Esophagus squamous epithelium (tissue), 4 donors: ENCODE results near the gene SLAMF7.

Experiments
- CTCF ChIP-seq, 6 experiments: fragments of 450-650 bp in 4 of 6; fragments of 200-600 bp in 2 of 6; sonication (generic) in 2 of 6; IDR thresholded peaks; one replicate each; pipeline ENCODE4 v1.5.1; 2016 to 2019; ENCODE audit warnings: antibody characterized with exemption in 6 of 6, mild to moderate bottlenecking in 4 of 6, moderate library complexity in 4 of 6
- POLR2A ChIP-seq, 4 donors: fragments of 450-650 bp; IDR thresholded peaks; one replicate each; pipeline ENCODE4 v1.6.1; 2017; ENCODE audit warnings: antibody characterized with exemption in 4 of 4, mild to moderate bottlenecking in 4 of 4, moderate library complexity in 3 of 4

GRCh38 chr1:160795951-160796383, 56.9 kb downstream of the SLAMF7 start, which contains the start of gene LY9:
- TF ChIP-seq POLR2A (IDR thresholded peaks at IDR 0.05) (peak in 1 of 4 donors; percentile 83), CTCF (IDR thresholded peaks at IDR 0.05) (no peak)
